Right cardiac atrium (tissue), 5 donors: ENCODE results near the gene MEGF6. TPM values are rescaled to one million over a fixed set of nuclear protein-coding genes. Genes with fewer than 3 reads are reported as not detected.

ENCODE experiments used
- ATAC-seq, 2 donors: fragments of 200-7000 bp; cut with Tn5 transposase; one replicate each; pipeline versions ENCODE4 v1.8.0 to v1.9.1; 2020; ENCODE audit warnings: moderate library complexity in 2 of 2, mild to moderate bottlenecking in 1 of 2
- DNase-seq, 3 donors: peaks; one replicate each; pipeline ENCODE4 v3.0.0-alpha.2; 2020
- H3K27ac ChIP-seq: one replicate; pipeline ENCODE4 v1.5.1; 2013; ENCODE audit warnings: mild to moderate bottlenecking, low read length, control low read depth, moderate library complexity
- H3K27me3 ChIP-seq: one replicate; pipeline ENCODE4 v1.6.1; 2013; ENCODE audit not compliant: control insufficient read depth, insufficient read depth
- H3K4me1 ChIP-seq: one replicate; pipeline ENCODE4 v1.6.1; 2013; ENCODE audit warnings: low read length; ENCODE audit not compliant: control insufficient read depth, insufficient read depth
- H3K4me3 ChIP-seq: one replicate; pipeline ENCODE4 v1.5.1; 2013; ENCODE audit warnings: low read length, control low read depth
- H3K9me3 ChIP-seq: one replicate; pipeline ENCODE4 v1.6.1; 2013; ENCODE audit warnings: low read length; ENCODE audit not compliant: control insufficient read depth
- WGBS: extraction: QIAGEN DNeasy Blood & Tissue Kit; methylation state at CpG from one replicate; pipeline ENCODE4 v1.1.7; 2013; 5-methylcytosine and 5-hydroxymethylcytosine counted together
- intact Hi-C, 4 donors: fragments of 100-400 bp; cut with DNase I; formaldehyde crosslinking; loops; one replicate each; pipeline versions ENCODE4 v1.11.0 to v1.14.0; 2022 to 2023
- polyA plus RNA-seq: library from polyadenylated mRNA; stranded (reverse); fragments of 200-250 nt; gene quantifications from one replicate; pipeline ENCODE4 v1.2.3, GENCODE V29; 2013
- total RNA-seq, 4 donors: library from RNA; stranded (reverse); fragmentation: NEBNext Ultra II Directional; extraction: Animal tissue kit (Norgen Biotek cat#: 25700); gene quantifications; one replicate each; pipeline ENCODE4 v1.2.1, GENCODE V29; 2021
- donor health status: healthy with polysubstance abuse.
- donor health status: DM: no; HTN: yes; CAD: no.
- donor health status: DM: no; HTN: no; CAD: no.
- donor health status: DM: no; HTN: yes; CAD: no; lungs with severe emphysema.
- donor health status: DM: yes; HTN: yes; CAD: no.

MEGF6 gene
- total and polyA plus RNA-seq, 5 donors = 7.0 to 18.7 (median 11.0) TPM

DNA sequence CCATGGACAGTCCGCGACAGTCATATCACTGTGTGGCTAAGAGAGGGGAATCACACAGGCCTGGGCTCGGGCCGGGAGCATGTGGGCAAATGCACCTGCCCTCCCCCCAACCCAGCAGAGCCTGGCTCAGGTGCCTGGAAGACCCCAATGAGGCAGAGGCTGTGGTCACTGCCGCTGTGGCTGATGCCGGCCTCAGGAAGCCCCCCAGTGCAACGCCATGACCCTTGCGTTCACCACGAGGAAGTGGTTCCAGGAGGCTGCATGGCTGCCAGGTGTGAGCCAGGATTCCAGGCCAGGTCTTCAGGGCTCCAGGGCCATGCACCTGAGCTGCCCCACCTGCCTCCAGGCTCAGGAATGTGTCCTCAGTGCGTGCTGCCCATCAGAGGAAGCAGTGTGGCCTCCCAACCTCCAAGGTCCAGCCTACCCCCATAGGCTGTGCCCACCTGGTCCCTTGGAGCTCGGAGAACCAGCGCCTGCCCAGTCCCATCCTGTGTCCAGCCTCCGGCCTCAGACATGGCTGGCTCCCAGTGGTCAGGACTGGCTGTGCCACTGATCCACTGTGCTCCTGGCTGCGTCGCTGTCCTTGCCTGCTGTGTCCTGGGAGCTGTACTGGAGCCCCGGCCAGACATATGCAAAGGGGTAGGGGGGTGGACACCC, 148.8 kb downstream of the MEGF6 start:
- Histone ChIP-seq H3K4me1 (peaks cover 5% of the 10 kb centered on the region), H3K4me3 (no peak overlapping the region), H3K27ac (no peak overlapping the region), H3K9me3 (no peaks in the 10 kb centered on the region), H3K27me3 (no peaks in the 10 kb centered on the region)
- WGBS = 89% methylated on average over 16 of the region's 16 CpGs
- ATAC-seq (no peak), DNase-seq (peak; percentile 8 to 44 (median 36))
- intact Hi-C loops = no loop called here

DNA sequence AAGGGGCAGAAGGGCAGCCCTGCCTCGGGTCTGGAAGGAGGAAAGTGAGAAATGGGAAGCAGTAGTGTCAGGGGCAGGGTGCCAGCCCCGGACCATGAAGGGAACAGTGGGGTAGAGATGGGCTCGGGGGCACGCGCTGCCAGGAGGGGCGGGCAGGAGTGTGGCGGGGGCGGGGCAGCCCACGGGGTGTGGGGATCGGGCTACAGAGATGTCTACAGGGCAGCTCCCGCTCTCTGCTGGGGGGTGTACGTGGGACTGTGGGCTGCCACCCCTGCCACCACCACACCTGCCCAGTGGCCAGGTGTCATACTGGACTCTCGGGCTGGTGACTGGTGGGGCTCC, 149.4 kb downstream of the MEGF6 start:
- no peaks in the 10 kb centered on the region for H3K9me3 ChIP-seq
- intact Hi-C loops = no loop called here
- ATAC-seq (no peak), DNase-seq (peak; percentile 4 to 45 (median 43))
- no peaks in the 10 kb centered on the region for H3K27me3 ChIP-seq
- no peak overlapping the region for H3K4me3 ChIP-seq
- peaks cover 5% of the 10 kb centered on the region for H3K4me1 ChIP-seq
- WGBS = 89% methylated on average over 13 of the region's 13 CpGs
- no peak overlapping the region for H3K27ac ChIP-seq

- ATAC-seq (no peak), DNase-seq (peak in 2 of 3 donors; percentile 6 to 27)
- Histone ChIP-seq H3K4me3 (no peak overlapping the region), H3K27me3 (no peaks in the 10 kb centered on the region), H3K9me3 (no peaks in the 10 kb centered on the region), H3K4me1 (peaks cover 5% of the 10 kb centered on the region), H3K27ac (no peak overlapping the region)
- 94% methylated on average over 30 of the region's 30 CpGs for WGBS
- intact Hi-C loops = no loop called here
These were observed 149.9 kb downstream of the MEGF6 start for GRCh38 chr1:3461238-3461933.

DNA sequence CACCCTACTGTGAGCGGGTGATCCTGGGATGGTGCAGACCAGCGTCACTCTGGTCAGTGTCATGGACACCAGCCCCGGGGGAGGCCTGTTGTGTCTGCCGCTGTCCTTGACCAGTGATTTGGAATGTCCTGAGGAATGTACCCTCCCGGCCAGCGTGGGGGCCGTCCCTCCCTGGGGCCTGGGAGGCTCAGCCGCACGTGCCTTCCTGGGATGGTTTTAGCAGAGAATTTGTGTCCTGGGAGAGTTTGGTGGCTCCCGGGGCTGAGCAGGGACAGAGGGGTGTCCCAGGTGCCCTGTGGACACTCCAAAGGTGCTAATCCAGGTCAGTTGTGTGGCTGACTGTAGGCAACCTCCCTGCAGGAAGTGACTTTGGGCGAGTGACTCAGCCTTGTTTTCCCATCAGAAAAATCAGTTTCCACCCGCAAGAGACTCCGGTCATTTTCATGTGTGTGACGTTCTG, 150.6 kb downstream of the MEGF6 start:
- DNase-seq (peak; percentile 8 to 60 (median 44)), ATAC-seq (no peak)
- H3K4me3 ChIP-seq = no peak overlapping the region
- no peaks in the 10 kb centered on the region for H3K9me3 ChIP-seq
- intact Hi-C loops = no loop called here
- H3K4me1 ChIP-seq = peaks cover 5% of the 10 kb centered on the region
- no peaks in the 10 kb centered on the region for H3K27me3 ChIP-seq
- 41% methylated on average over 14 of the region's 14 CpGs for WGBS
- H3K27ac ChIP-seq = no peak overlapping the region

- H3K9me3 ChIP-seq = no peaks in the 10 kb centered on the region
- peak in 1 of 2 donors; percentile 15 for ATAC-seq
- peaks cover 5% of the 10 kb centered on the region for H3K4me1 ChIP-seq
- 74% methylated on average over 23 of the region's 23 CpGs for WGBS
- peak; percentile 12 to 59 (median 45) for DNase-seq
- H3K27me3 ChIP-seq = no peaks in the 10 kb centered on the region
- intact Hi-C loops = loop anchor here in 1 of 4 donors (10.0 kb wide), 1 partner anchor 255 kb away; no protein-coding TSS in a partner anchor
- no peak overlapping the region for H3K27ac ChIP-seq
- H3K4me3 ChIP-seq = no peak overlapping the region
These were observed 151.2 kb downstream of the MEGF6 start for GRCh38 chr1:3459940-3460671.

DNA sequence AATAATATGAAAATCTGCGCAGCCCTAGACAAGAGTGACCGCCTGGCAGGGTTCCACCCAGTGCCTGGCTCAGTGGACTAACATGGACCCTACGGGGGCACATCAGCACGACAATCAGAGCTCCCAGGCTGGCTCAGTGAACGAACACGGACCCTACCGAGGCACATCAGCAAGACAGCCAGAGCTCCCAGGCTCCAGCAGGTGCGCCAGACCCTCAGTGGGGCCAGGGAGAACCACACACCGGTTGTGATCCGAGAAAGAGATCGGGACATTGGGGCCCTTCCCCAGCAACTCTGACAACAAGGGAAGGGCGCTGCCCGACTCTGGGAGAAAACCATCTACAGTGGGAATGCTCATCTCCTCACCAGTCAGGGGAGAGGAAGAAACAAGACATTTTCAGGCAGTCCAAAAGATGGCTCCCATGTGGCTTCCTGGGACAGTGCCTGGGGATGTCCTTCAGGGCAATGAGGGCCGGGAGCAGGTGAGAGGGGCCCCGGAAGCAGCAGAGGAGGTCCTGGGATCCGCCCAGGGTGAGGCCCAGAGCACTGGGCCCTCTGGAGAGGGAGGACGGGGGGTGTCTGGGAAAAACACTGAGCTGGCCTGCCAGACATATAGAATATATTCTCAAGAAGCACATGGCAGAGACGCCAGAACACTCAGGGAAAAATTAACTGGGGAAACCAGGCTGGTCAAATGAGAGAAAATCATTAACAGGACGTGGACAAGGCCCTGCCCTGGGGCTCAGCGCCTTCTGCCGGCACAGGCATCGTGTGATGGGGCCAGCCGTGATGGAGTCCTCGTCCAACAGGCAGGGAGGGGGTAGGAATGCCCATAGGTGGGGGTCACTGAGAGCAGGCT, 152.0 kb downstream of the MEGF6 start:
- H3K4me3 ChIP-seq = no peak overlapping the region
- 92% methylated on average over 24 of the region's 24 CpGs for WGBS
- ATAC-seq = no peak
- no peaks in the 10 kb centered on the region for H3K9me3 ChIP-seq
- intact Hi-C loops = loop anchor here in 1 of 4 donors (10.0 kb wide), 1 partner anchor 256 kb away; no protein-coding TSS in a partner anchor
- DNase-seq = peak; percentile 4 to 47 (median 24)
- H3K4me1 ChIP-seq = peaks cover 5% of the 10 kb centered on the region
- H3K27me3 ChIP-seq = no peaks in the 10 kb centered on the region
- no peak overlapping the region for H3K27ac ChIP-seq

DNA sequence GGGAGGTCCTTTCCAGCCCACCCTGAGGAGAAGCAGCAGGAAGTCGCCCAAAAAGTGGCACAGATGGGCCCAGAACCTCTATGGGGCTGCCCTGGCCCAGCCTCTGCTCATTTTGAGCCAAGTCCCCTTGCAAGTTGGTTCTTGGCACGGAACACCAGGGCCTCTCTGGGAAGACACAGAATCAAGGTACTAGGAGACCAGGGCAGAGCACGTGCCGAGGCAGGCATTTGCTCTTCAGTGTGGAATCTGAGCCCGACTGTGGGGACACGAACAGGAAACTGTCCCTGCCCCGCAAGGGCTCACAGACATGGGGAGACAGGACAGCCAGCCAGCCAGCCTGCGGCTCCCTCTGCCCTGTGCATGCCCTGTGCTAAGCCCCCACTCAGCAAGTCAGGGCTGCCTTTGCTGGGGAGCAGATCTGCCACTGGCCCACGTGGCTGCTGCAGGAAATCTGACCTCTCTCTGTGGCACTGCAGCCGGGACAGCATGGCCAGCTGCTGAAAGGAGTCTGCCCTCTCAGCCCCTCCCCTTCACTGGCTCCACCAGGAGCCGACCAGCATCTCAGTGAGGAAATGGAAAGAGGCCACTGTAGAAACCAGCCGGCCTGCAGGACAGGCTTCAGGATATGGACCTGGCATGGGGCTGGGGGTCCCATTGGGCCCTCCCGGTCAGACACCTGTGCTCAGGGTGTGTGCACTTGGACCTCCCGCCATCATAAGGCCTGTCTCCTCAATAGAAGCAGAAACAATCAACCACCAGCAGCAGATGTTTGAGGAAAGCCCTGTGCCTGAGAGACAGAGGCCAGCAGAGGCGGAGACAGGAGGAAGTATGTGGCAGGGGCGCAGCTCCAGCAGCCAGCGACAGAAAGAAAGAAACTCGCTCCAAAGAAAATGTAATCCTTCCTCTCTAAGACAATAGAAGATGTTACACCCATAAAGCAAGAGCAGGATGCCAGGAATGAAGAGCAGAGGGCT, 153.1 kb downstream of the MEGF6 start:
- Histone ChIP-seq H3K27me3 (no peaks in the 10 kb centered on the region), H3K9me3 (no peaks in the 10 kb centered on the region), H3K27ac (no peak overlapping the region), H3K4me3 (no peak overlapping the region), H3K4me1 (peaks cover 5% of the 10 kb centered on the region)
- WGBS = 43% methylated on average over 18 of the region's 18 CpGs
- DNase-seq (peak; percentile 11 to 63 (median 51)), ATAC-seq (no peak)
- intact Hi-C loops = loop anchor here in 1 of 4 donors (10.0 kb wide), 1 partner anchor 257 kb away; no protein-coding TSS in a partner anchor

- ATAC-seq (no peak), DNase-seq (peak; percentile 6 to 49 (median 45))
- Histone ChIP-seq H3K27ac (no peak overlapping the region), H3K4me1 (peaks cover 5% of the 10 kb centered on the region), H3K27me3 (no peaks in the 10 kb centered on the region), H3K9me3 (no peaks in the 10 kb centered on the region), H3K4me3 (no peak overlapping the region)
- intact Hi-C loops = loop anchor here in 1 of 4 donors (10.0 kb wide), 1 partner anchor 258 kb away; no protein-coding TSS in a partner anchor
- 84% methylated on average over 29 of the region's 29 CpGs for WGBS
These were observed 154.1 kb downstream of the MEGF6 start for GRCh38 chr1:3456964-3457909.

DNA sequence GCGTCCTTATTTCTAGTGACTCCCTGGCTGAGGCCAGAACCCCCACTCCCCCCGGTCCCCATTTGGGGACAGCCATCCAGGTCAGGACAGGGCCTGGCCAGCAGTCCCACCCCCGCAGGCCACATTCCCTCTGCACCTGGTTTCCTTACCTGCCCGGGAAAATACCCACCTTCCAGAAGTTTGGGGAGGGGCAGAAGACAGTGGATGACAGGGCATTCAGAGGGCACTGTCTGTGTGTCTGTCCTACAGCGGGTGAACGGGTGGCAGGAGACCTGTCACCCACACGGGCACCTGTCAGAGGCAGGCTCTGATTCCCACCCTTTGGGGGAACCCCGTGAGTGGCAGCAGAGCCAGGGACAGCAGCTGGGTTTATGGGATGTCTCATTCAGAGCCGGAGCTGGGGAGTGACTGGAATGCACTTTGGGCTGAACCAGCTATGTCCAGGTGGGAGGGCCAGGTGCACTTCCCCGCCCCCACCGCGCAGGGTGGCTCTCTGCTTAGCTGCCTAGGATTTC, 154.8 kb downstream of the MEGF6 start:
- H3K9me3 ChIP-seq = no peaks in the 10 kb centered on the region
- no peaks in the 10 kb centered on the region for H3K27me3 ChIP-seq
- no peak overlapping the region for H3K27ac ChIP-seq
- H3K4me3 ChIP-seq = no peak overlapping the region
- intact Hi-C loops = loop anchor here in 1 of 4 donors (10.0 kb wide), 1 partner anchor 258 kb away; no protein-coding TSS in a partner anchor
- DNase-seq = peak; percentile 2 to 53 (median 44)
- ATAC-seq = no peak
- peaks cover 5% of the 10 kb centered on the region for H3K4me1 ChIP-seq
- WGBS = 88% methylated on average over 12 of the region's 12 CpGs
